HG03354 (cell line): ENCODE results near the gene SLC12A9.

Experiments
- ATAC-seq: cut with Tn5 transposase; IDR thresholded peaks from one replicate; pipeline ENCODE4 v1.9.1; 2021; ENCODE audit warnings: mild to moderate bottlenecking; ENCODE audit not compliant: unreplicated experiment, poor library complexity, severe bottlenecking

SLC12A9 gene

GRCh38 chr7:100880645-100881044 is 28.1 kb downstream of the SLC12A9 start:
- ATAC-seq = no peak

- ATAC-seq = no peak
These were observed 28.6 kb downstream of the SLC12A9 start for GRCh38 chr7:100881136-100881535.

GRCh38 chr7:100882201-100882600 is 29.7 kb downstream of the SLC12A9 start:
- ATAC-seq = no peak

- no peak for ATAC-seq
These were observed 30.4 kb downstream of the SLC12A9 start for GRCh38 chr7:100882785-100883526.

GRCh38 chr7:100884736-100885439 is 32.4 kb downstream of the SLC12A9 start:
- no peak for ATAC-seq

GRCh38 chr7:100885440-100886141 is 33.1 kb downstream of the SLC12A9 start:
- no peak for ATAC-seq

GRCh38 chr7:100886142-100886935 is 33.8 kb downstream of the SLC12A9 start:
- ATAC-seq = no peak

- no peak for ATAC-seq
These were observed 34.5 kb downstream of the SLC12A9 start for GRCh38 chr7:100886936-100887515.

- peak; percentile 51 for ATAC-seq
These were observed 35.2 kb downstream of the SLC12A9 start for GRCh38 chr7:100887516-100888290.

- ATAC-seq = no peak
These were observed 35.9 kb downstream of the SLC12A9 start for GRCh38 chr7:100888291-100888987.

GRCh38 chr7:100888988-100889750 is 36.7 kb downstream of the SLC12A9 start, which contains the start of gene UFSP1:
Gene UFSP1, minus strand, starts transcription at chr7:100889715. Its CDS starts 444 bp downstream, at chr7:100889271.
- ATAC-seq = peak; percentile 22

- ATAC-seq = no peak
These were observed 38.4 kb downstream of the SLC12A9 start for GRCh38 chr7:100890653-100891567.

- ATAC-seq = no peak
These were observed 39.2 kb downstream of the SLC12A9 start for GRCh38 chr7:100891568-100892247.

- no peak for ATAC-seq
These were observed 40.1 kb downstream of the SLC12A9 start for GRCh38 chr7:100892364-100893317.
